ENCODE results near the gene TBX21.

The TBX21 gene

DNA sequence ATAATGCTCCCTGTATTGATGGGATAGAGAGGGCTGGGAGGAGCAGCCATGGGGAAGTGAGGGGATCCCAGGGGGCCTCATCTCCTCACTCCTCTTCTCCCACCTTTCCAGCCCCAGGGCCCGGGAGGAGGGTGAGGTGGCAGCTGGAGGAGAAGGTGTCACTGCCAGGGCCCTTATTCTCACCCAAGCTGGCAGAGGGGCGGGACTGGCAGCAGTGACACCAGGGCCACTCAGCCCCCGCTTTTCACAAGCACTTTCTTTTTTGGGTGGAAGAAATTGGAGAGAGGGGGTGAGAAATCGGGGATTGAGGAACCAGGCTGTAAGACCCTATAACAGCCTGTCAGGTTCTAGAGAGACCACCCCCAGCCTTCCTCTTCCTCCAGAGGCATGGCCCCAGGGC is 2.4 kb upstream of the TBX21 start:
- DNase-seq, result no peak
- H3K27me3 ChIP-seq (ENCODE audit: insufficient read depth, low read depth, severe bottlenecking), result peaks cover 12% of the 10 kb centered on the region

DNA sequence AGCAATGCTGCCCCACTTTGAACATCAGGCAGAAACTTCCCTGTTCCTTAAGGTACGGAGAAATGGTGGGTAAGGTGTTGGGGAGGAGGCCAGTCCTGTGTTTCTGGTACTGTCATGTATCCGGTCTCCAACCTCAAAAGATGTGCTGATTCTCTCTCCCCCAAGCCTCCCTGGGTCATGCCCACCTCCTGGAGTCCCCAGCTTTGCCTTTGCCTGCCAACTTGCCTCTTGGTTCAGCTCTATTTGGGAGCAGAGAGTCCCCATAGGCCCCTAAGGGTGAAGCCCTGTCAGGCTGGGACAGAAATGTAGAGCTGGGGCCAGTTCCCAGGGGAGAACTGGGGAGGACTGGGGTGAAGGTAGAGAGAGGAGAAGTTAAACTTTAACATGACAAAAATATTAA is 1.6 kb upstream of the TBX21 start:
- no peaks in the 10 kb centered on the region for H3K36me3 ChIP-seq
- TF ChIP-seq, protein P1, sequence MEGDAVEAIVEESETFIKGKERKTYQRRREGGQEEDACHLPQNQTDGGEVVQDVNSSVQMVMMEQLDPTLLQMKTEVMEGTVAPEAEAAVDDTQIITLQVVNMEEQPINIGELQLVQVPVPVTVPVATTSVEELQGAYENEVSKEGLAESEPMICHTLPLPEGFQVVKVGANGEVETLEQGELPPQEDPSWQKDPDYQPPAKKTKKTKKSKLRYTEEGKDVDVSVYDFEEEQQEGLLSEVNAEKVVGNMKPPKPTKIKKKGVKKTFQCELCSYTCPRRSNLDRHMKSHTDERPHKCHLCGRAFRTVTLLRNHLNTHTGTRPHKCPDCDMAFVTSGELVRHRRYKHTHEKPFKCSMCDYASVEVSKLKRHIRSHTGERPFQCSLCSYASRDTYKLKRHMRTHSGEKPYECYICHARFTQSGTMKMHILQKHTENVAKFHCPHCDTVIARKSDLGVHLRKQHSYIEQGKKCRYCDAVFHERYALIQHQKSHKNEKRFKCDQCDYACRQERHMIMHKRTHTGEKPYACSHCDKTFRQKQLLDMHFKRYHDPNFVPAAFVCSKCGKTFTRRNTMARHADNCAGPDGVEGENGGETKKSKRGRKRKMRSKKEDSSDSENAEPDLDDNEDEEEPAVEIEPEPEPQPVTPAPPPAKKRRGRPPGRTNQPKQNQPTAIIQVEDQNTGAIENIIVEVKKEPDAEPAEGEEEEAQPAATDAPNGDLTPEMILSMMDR (IDR thresholded peaks at IDR 0.05; ENCODE audit: low read depth, low read length), result no peak
- peaks cover 12% of the 10 kb centered on the region for H3K27me3 ChIP-seq (ENCODE audit: insufficient read depth, low read depth, severe bottlenecking)
- H3K27ac ChIP-seq, result no peak overlapping the region
- H3K9me3 ChIP-seq (ENCODE audit: severe bottlenecking), result no peaks in the 10 kb centered on the region
- H3K4me3 ChIP-seq (ENCODE audit: low read depth, low read length), result no peak overlapping the region
- DNase-seq, result no peak

More for the DNA sequence above, 2.4 kb upstream of the TBX21 start:
- H3K27ac ChIP-seq, result no peak overlapping the region
- no peaks in the 10 kb centered on the region for H3K9me3 ChIP-seq (ENCODE audit: severe bottlenecking)
- no peak overlapping the region for H3K4me3 ChIP-seq (ENCODE audit: low read depth, low read length)
- no peaks in the 10 kb centered on the region for H3K36me3 ChIP-seq
- TF ChIP-seq, protein P1 (IDR thresholded peaks at IDR 0.05; ENCODE audit: low read depth, low read length), result no peak

DNA sequence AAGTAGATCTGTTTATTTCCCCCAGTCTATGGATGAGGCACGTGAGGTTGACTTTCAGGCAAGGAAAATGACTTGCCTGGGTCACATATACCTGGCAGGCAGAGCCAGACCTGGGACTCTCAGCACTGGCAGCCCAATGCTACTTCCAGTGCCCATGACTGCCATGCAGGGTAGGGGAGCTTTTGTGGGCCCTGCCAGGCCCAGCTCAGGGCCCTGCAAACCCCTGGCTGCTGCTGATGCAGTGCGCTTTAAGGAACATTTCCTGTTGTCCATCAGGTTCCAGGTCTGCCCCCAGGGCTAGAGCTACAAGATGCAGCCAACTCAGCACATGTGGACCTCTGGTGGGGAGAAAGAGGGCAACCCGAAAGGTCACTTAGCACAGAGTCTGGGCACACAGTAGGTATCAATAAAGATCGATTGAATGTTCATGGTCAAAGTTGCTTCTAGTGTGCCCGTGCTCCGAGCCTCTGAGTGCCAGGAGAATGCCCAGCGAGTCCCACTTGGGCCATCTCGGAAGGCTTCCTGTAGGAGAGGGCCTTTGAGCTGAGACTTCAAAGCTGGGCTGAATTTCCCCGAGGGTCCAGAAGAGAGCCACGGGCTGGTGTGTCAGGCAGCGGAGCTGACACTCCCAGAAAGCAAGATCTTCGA is 513 bp upstream of the TBX21 start:
- Histone ChIP-seq H3K36me3 (no peaks in the 10 kb centered on the region), H3K9me3 (ENCODE audit: severe bottlenecking) (no peaks in the 10 kb centered on the region), H3K27me3 (ENCODE audit: insufficient read depth, low read depth, severe bottlenecking) (peaks cover 12% of the 10 kb centered on the region), H3K4me3 (ENCODE audit: low read depth, low read length) (peak overlapping the region; percentile 57), H3K27ac (no peak overlapping the region)
- TF ChIP-seq, protein P1 (IDR thresholded peaks at IDR 0.05; ENCODE audit: low read depth, low read length), result no peak
- peak; percentile 8 for DNase-seq

DNA sequence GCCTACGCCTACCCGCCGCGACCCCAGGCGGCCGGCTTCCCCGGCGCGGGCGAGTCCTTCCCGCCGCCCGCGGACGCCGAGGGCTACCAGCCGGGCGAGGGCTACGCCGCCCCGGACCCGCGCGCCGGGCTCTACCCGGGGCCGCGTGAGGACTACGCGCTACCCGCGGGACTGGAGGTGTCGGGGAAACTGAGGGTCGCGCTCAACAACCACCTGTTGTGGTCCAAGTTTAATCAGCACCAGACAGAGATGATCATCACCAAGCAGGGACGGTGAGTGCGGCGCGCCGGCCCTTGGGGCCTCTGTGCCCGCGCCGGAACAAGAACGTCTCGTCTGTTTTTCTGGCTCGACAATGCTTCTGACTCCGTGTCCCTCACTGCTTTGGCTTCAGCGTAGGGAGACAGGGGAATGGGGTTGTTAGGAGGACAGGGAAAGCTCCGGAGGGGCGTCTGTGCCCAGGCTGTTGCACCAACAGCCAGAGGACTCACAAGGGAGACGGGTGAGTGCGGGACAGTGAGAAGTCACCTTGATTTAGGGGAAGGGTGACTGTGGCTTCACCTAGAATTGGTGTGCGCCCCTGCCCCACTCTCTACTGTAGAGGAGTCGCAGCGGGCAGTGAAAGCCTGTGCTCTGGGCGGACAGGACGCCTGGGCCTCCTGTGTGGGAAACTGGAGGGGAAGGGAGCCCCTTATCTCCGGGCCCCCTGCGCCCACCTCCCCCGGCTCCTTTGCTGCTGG is 806 bp downstream of the TBX21 start:
- no peaks in the 10 kb centered on the region for H3K36me3 ChIP-seq
- TF ChIP-seq, protein P1 (IDR thresholded peaks at IDR 0.05; ENCODE audit: low read depth, low read length), result no peak
- H3K9me3 ChIP-seq (ENCODE audit: severe bottlenecking), result no peaks in the 10 kb centered on the region
- H3K27me3 ChIP-seq (ENCODE audit: insufficient read depth, low read depth, severe bottlenecking), result peaks cover 12% of the 10 kb centered on the region
- no peak overlapping the region for H3K27ac ChIP-seq
- DNase-seq, result no peak
- peak overlapping the region; percentile 57 for H3K4me3 ChIP-seq (ENCODE audit: low read depth, low read length)

DNA sequence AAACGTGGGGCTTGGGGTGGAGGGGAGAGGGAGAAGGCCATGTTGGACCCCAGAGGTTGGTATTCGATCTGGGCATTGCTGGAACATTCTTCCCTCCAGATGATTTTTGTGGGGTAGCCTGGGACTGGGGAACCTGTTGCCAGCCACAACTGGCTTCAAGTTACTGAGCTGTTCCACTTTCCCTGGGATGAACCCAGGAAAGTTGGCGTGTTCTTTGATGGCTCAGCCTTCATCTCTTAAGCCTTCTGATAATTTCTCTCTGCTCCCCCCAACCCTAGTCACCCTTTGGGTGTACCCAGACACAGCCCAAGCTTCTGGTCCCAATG is 2.1 kb downstream of the TBX21 start:
- Histone ChIP-seq H3K9me3 (ENCODE audit: severe bottlenecking) (no peaks in the 10 kb centered on the region), H3K27ac (no peak overlapping the region), H3K27me3 (ENCODE audit: insufficient read depth, low read depth, severe bottlenecking) (peaks cover 12% of the 10 kb centered on the region), H3K36me3 (no peaks in the 10 kb centered on the region), H3K4me3 (ENCODE audit: low read depth, low read length) (no peak overlapping the region)
- no peak for DNase-seq
- TF ChIP-seq, protein P1 (IDR thresholded peaks at IDR 0.05; ENCODE audit: low read depth, low read length), result no peak

All from WERI-Rb-1 (cell line).